Keratinocyte (primary cell): ENCODE measurements around the gene PCNT. TPM values are rescaled to one million over a fixed set of nuclear protein-coding genes. Genes with fewer than 3 reads are reported as not detected.

ENCODE experiments used
- DNase-seq: peaks from one replicate; pipeline ENCODE4 v3.0.0-alpha.2; 2011; ENCODE audit warnings: low read depth, missing footprints, low spot score
- FAIRE-seq: peaks from 2 replicates; lab custom pipeline; 2011; peaks lifted over from hg19 to GRCh38; lab: Jason Lieb, UNC
- H2AFZ ChIP-seq: 2 replicates; pipeline ENCODE4 v1.6.0; 2012; ENCODE audit warnings: low read length, control low read depth, inconsistent platforms; ENCODE audit not compliant: control insufficient read depth
- H3K27ac ChIP-seq: 2 replicates; pipeline ENCODE4 v1.5.1; 2011; ENCODE audit warnings: low read length; ENCODE audit not compliant: control insufficient read depth, insufficient read depth
- H3K27me3 ChIP-seq: 3 replicates; pipeline ENCODE4 v1.6.0; 2011; ENCODE audit warnings: low read length; ENCODE audit not compliant: control insufficient read depth, insufficient read depth; ENCODE audit errors: extremely low read depth
- H3K36me3 ChIP-seq, 2 experiments: 2 replicates in 1 of 2; 3 replicates in 1 of 2; pipeline ENCODE4 v1.5.1; 2011; ENCODE audit warnings: low read length in 2 of 2, mild to moderate bottlenecking in 1 of 2; ENCODE audit not compliant: control insufficient read depth in 2 of 2, insufficient read depth in 2 of 2; ENCODE audit errors: extremely low read depth in 1 of 2
- H3K4me1 ChIP-seq: 3 replicates; pipeline ENCODE4 v1.5.1; 2011; ENCODE audit warnings: low read length; ENCODE audit not compliant: control insufficient read depth, insufficient read depth; ENCODE audit errors: extremely low read depth
- H3K4me2 ChIP-seq: 3 replicates; pipeline ENCODE4 v1.6.0; 2011; ENCODE audit warnings: low read depth, low read length; ENCODE audit not compliant: control insufficient read depth, insufficient read depth; ENCODE audit errors: extremely low read depth
- H3K4me3 ChIP-seq, 3 experiments: fragments of 200-600 bp in 1 of 3; sonication (generic) in 1 of 3; 2 replicates in 2 of 3; 3 replicates in 1 of 3; pipeline ENCODE4 v1.5.1; 2011 to 2016; ENCODE audit warnings: low read length in 3 of 3, mild to moderate bottlenecking in 3 of 3, control low read depth in 2 of 3, inconsistent platforms in 1 of 3, low read depth in 1 of 3, mixed read lengths in 1 of 3, mixed run types in 1 of 3, moderate library complexity in 1 of 3; ENCODE audit not compliant: control insufficient read depth in 2 of 3, insufficient read depth in 2 of 3; ENCODE audit errors: extremely low read depth in 1 of 3
- H3K79me2 ChIP-seq: 2 replicates; pipeline ENCODE4 v1.6.0; 2012; ENCODE audit warnings: low read length; ENCODE audit not compliant: control insufficient read depth, insufficient read depth
- H3K9ac ChIP-seq: 3 replicates; pipeline ENCODE4 v1.6.0; 2011; ENCODE audit warnings: low read length; ENCODE audit not compliant: control insufficient read depth, insufficient read depth; ENCODE audit errors: extremely low read depth
- H3K9me1 ChIP-seq: 3 replicates; pipeline ENCODE4 v1.6.0; 2011; ENCODE audit warnings: low read length; ENCODE audit not compliant: control insufficient read depth, insufficient read depth; ENCODE audit errors: extremely low read depth
- H3K9me3 ChIP-seq: 2 replicates; pipeline ENCODE4 v1.5.1; 2012; ENCODE audit warnings: low read depth, low read length; ENCODE audit not compliant: control insufficient read depth
- H4K20me1 ChIP-seq: 3 replicates; pipeline ENCODE4 v1.6.0; 2011; ENCODE audit warnings: low read length; ENCODE audit not compliant: control insufficient read depth, insufficient read depth; ENCODE audit errors: extremely low read depth
- CTCF ChIP-seq, 3 experiments: IDR thresholded peaks in 1 of 3; conservative IDR thresholded peaks in 1 of 3; optimal IDR thresholded peaks in 1 of 3; 2 replicates in 2 of 3; 3 replicates in 1 of 3; pipeline versions ENCODE3 to v1.5.1; 2011; ENCODE audit warnings: low read length in 3 of 3, mild to moderate bottlenecking in 3 of 3, moderate library complexity in 2 of 3, control low read depth in 1 of 3, inconsistent platforms in 1 of 3; ENCODE audit not compliant: insufficient read depth in 2 of 3; ENCODE audit errors: extremely low read depth in 1 of 3
- EZH2 ChIP-seq: IDR thresholded peaks from one replicate; pipeline ENCODE4 v1.6.1; 2012; ENCODE audit warnings: inconsistent platforms, mild to moderate bottlenecking, low read length, moderate library complexity
- dilution Hi-C: fragments of 300-500 bp; cut with MboI; formaldehyde crosslinking; loops from one replicate; pipeline ENCODE4 v1.7.0; 2020; ENCODE audit warnings: low sequenced_read_pairs; ENCODE audit not compliant: extremely low pct_ligation_motif_present
- polyA plus RNA-seq, 5 experiments: library from polyadenylated mRNA; depleted of rRNA in 3 of 5; stranded (reverse) in 3 of 5; stranded (forward) in 1 of 5; unstranded in 1 of 5; fragments of >200 nt; gene quantifications; 1 replicate in 1 of 5; 2 replicates in 3 of 5; 3 replicates in 1 of 5; pipeline versions ENCODE4 v1.2.1 to v1.2.3, GENCODE V29; 2011 to 2012; ENCODE audit warnings: missing spikeins in 2 of 5, low read depth in 1 of 5, low replicate concordance in 1 of 5

PCNT gene
- polyA plus RNA-seq, 1 donor (not counting 4 experiments of a cell fraction or from before 2014, with no cell fraction given) = 9.8 TPM

- no peak overlapping the region for H3K4me2 ChIP-seq
- peaks cover 29% of the 10 kb centered on the region for H3K79me2 ChIP-seq
- no peaks in the 10 kb centered on the region for H3K9me3 ChIP-seq
- FAIRE-seq (no peak), DNase-seq (no peak)
- dilution Hi-C loops = no loop called here
- H4K20me1 ChIP-seq = no peaks in the 10 kb centered on the region
- no peak overlapping the region for H2AFZ ChIP-seq
- no peak overlapping the region for H3K4me3 ChIP-seq
- no peaks in the 10 kb centered on the region for H3K4me1 ChIP-seq
- no peak for TF ChIP-seq CTCF (optimal IDR thresholded peaks at IDR 0.05 in 1 of 3, IDR thresholded peaks at IDR 0.05 in 1 of 3, conservative IDR thresholded peaks at IDR 0.05 in 1 of 3; ENCODE audit: extremely low read depth in 1 of 3, insufficient read depth in 2 of 3, low read length in 3 of 3)
- TF ChIP-seq EZH2 = no peak
- no peak overlapping the region for H3K27ac ChIP-seq
- H3K9me1 ChIP-seq = no peaks in the 10 kb centered on the region
- H3K9ac ChIP-seq = no peak overlapping the region
- H3K27me3 ChIP-seq = no peaks in the 10 kb centered on the region
- H3K36me3 ChIP-seq = peaks cover 17 to 22% of the 10 kb centered on the region in 2 experiments
Measured at GRCh38 chr21:46386734-46387088, 62.8 kb downstream of the PCNT start.

- dilution Hi-C loops = no loop called here
- no peak for FAIRE-seq
Measured at GRCh38 chr21:46388206-46388880, 64.4 kb downstream of the PCNT start.

More at GRCh38 chr21:46388206-46388880, 64.4 kb downstream of the PCNT start:
- Histone ChIP-seq H3K79me2 (peaks cover 12% of the 10 kb centered on the region), H3K36me3 (peaks cover 13 to 17% of the 10 kb centered on the region in 2 experiments), H3K27me3 (no peaks in the 10 kb centered on the region), H3K4me1 (no peaks in the 10 kb centered on the region), H3K4me2 (no peak overlapping the region), H4K20me1 (no peaks in the 10 kb centered on the region), H2AFZ (no peak overlapping the region), H3K9me1 (no peaks in the 10 kb centered on the region), H3K27ac (no peak overlapping the region), H3K9me3 (no peaks in the 10 kb centered on the region), H3K4me3 (no peak overlapping the region), H3K9ac (no peak overlapping the region)
- DNase-seq = no peak
- TF ChIP-seq EZH2 (no peak), CTCF (optimal IDR thresholded peaks at IDR 0.05 in 1 of 3, IDR thresholded peaks at IDR 0.05 in 1 of 3, conservative IDR thresholded peaks at IDR 0.05 in 1 of 3; ENCODE audit: extremely low read depth in 1 of 3, insufficient read depth in 2 of 3, low read length in 3 of 3) (no peak)
